ENCODE results near the gene CDC42BPA. TPM values are rescaled to one million over a fixed set of nuclear protein-coding genes. Genes with fewer than 3 reads are reported as not detected.
A peak's percentile ranks its signal among the peaks of the same experiment; 100 is the strongest.

CDC42BPA gene
- polyA plus RNA-seq, 4 donors: 10.8 to 19.9 (median 13.8) TPM

DNA sequence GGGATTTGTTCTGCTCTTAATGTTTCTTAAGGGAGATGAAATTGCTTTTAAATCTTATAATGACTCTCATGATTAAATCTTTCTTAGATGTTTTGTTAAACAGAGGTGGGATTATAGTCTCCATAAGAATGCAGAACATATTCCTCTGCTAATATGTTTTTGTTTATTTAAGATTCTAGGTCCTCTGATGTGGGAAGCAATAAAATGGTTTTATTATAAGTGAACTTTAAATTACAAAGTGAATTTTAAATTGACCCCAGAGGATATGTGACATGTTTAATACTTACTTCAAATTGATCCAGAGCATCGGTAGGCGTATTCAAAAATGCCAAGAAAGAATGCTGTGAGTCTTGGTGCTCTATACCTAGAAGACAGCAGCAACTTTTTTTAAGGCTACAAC lies 248.8 kb downstream of the CDC42BPA start:
- Histone ChIP-seq H3K27me3 (ENCODE audit: control insufficient read depth in 3 of 3, insufficient read depth in 3 of 3, low read length in 3 of 3) (no peaks in the 10 kb centered on the region), H3K9me3 (ENCODE audit: control insufficient read depth in 2 of 2, insufficient read depth in 1 of 2, low read depth in 1 of 2, low read length in 1 of 2) (no peaks in the 10 kb centered on the region), H3K27ac (ENCODE audit: low read depth in 1 of 3, low read length in 2 of 3) (no peak overlapping the region), H3K4me1 (ENCODE audit: control insufficient read depth in 3 of 3, insufficient read depth in 2 of 3, low read depth in 1 of 3, low read length in 2 of 3) (no peaks in the 10 kb centered on the region), H3K4me3 (ENCODE audit: low read depth in 1 of 3, low read length in 3 of 3) (no peak overlapping the region), H3K36me3 (ENCODE audit: control insufficient read depth in 3 of 3, insufficient read depth in 2 of 3, low read depth in 1 of 3, low read length in 3 of 3) (peaks cover 0 to 7% (median 4%) of the 10 kb centered on the region in 3 donors)
- DNase-seq (no peak), FAIRE-seq (peak; percentile 39)
- WGBS, 3 donors: 77 to 83% (median 83%) methylated on average over 2 of the region's 2 CpGs

DNA sequence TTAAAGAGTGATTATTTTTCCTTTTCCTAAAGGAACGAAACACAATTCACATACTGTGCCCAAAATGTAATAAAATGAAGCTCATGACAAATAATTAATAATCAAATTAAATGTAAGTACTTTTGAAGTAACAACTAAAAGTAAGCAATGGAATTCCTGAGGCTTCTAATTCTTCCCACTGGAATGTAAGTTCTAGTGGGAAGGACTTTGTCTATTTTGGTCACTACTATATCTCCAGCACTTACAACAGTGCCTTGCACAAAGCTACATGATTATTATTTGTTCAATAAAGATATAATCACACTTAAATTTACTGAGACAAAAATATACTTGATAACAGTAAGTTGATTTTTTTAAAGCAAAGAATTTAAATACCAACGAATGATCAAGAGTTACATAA lies 249.4 kb downstream of the CDC42BPA start:
- H3K36me3 ChIP-seq (ENCODE audit: control insufficient read depth in 3 of 3, insufficient read depth in 2 of 3, low read depth in 1 of 3, low read length in 3 of 3): peaks cover 0 to 7% (median 6%) of the 10 kb centered on the region in 3 donors
- H3K4me3 ChIP-seq (ENCODE audit: low read depth in 1 of 3, low read length in 3 of 3): no peak overlapping the region
- DNase-seq (no peak), FAIRE-seq (peak; percentile 26)
- no peak overlapping the region for H3K27ac ChIP-seq (ENCODE audit: low read depth in 1 of 3, low read length in 2 of 3)
- WGBS, 3 donors: 68 to 73% (median 69%) methylated on average over 2 of the region's 2 CpGs
- no peaks in the 10 kb centered on the region for H3K27me3 ChIP-seq (ENCODE audit: control insufficient read depth in 3 of 3, insufficient read depth in 3 of 3, low read length in 3 of 3)
- no peaks in the 10 kb centered on the region for H3K9me3 ChIP-seq (ENCODE audit: control insufficient read depth in 2 of 2, insufficient read depth in 1 of 2, low read depth in 1 of 2, low read length in 1 of 2)
- H3K4me1 ChIP-seq (ENCODE audit: control insufficient read depth in 3 of 3, insufficient read depth in 2 of 3, low read depth in 1 of 3, low read length in 2 of 3): no peaks in the 10 kb centered on the region

DNA sequence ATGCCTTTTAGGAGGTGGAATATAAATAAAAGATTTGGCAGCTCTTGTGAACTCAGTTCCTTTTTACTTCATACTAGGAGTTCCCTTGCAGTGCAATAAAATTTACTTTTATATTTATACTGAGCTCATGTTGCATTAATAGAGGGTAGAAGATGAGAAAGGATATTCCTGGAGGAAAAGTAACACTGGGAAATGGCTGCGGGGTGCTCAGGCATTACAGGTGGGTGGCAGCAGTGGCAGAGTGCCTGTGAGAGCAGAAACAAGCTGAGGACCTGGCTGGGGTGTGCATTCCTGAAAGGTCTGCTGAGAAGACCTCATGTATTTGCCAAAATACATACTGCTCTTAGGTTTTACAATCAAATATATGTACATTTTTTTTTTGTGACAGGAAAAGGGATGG lies 251.3 kb downstream of the CDC42BPA start:
- WGBS, 3 donors: 88 to 96% (median 92%) methylated on average over 1 of the region's 1 CpG
- DNase-seq (no peak), FAIRE-seq (no peak)

DNA sequence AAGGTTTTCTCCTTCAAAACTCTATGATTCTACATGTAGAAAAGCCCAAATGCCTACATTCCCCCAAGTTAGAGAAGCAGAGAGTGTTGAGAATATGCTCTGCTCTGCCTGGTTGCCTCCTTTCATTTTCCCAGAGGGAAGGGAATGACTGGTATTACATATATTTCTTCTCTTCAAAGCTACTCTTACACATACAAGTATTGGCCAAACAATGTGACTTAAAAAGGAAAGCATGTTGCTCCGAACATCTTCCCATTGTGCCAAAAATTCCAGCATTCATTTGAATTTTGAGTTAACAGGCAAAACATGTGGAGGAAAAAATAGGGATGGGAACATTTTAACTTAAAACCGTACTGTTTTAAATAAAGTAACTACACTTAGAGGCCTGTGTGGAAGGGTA lies 253.0 kb downstream of the CDC42BPA start:
- no peak for FAIRE-seq
- Histone ChIP-seq H3K36me3 (ENCODE audit: control insufficient read depth in 3 of 3, insufficient read depth in 2 of 3, low read depth in 1 of 3, low read length in 3 of 3) (peaks cover 0 to 7% (median 4%) of the 10 kb centered on the region in 3 donors), H3K27me3 (ENCODE audit: control insufficient read depth in 3 of 3, insufficient read depth in 3 of 3, low read length in 3 of 3) (no peaks in the 10 kb centered on the region), H3K9me3 (ENCODE audit: control insufficient read depth in 2 of 2, insufficient read depth in 1 of 2, low read depth in 1 of 2, low read length in 1 of 2) (no peaks in the 10 kb centered on the region), H3K27ac (ENCODE audit: low read depth in 1 of 3, low read length in 2 of 3) (no peak overlapping the region), H3K4me1 (ENCODE audit: control insufficient read depth in 3 of 3, insufficient read depth in 2 of 3, low read depth in 1 of 3, low read length in 2 of 3) (no peaks in the 10 kb centered on the region), H3K4me3 (ENCODE audit: low read depth in 1 of 3, low read length in 3 of 3) (no peak overlapping the region)
- DNase-seq: no peak
- 82 to 92% (median 92%) methylated on average over 2 of the region's 2 CpGs for WGBS, 3 donors

More for the DNA sequence above, 251.3 kb downstream of the CDC42BPA start:
- no peaks in the 10 kb centered on the region for H3K27me3 ChIP-seq (ENCODE audit: control insufficient read depth in 3 of 3, insufficient read depth in 3 of 3, low read length in 3 of 3)
- no peaks in the 10 kb centered on the region for H3K9me3 ChIP-seq (ENCODE audit: control insufficient read depth in 2 of 2, insufficient read depth in 1 of 2, low read depth in 1 of 2, low read length in 1 of 2)
- H3K36me3 ChIP-seq (ENCODE audit: control insufficient read depth in 3 of 3, insufficient read depth in 2 of 3, low read depth in 1 of 3, low read length in 3 of 3): peaks cover 0 to 7% (median 4%) of the 10 kb centered on the region in 3 donors
- H3K27ac ChIP-seq (ENCODE audit: low read depth in 1 of 3, low read length in 2 of 3): no peak overlapping the region
- H3K4me3 ChIP-seq (ENCODE audit: low read depth in 1 of 3, low read length in 3 of 3): no peak overlapping the region
- H3K4me1 ChIP-seq (ENCODE audit: control insufficient read depth in 3 of 3, insufficient read depth in 2 of 3, low read depth in 1 of 3, low read length in 2 of 3): no peaks in the 10 kb centered on the region

DNA sequence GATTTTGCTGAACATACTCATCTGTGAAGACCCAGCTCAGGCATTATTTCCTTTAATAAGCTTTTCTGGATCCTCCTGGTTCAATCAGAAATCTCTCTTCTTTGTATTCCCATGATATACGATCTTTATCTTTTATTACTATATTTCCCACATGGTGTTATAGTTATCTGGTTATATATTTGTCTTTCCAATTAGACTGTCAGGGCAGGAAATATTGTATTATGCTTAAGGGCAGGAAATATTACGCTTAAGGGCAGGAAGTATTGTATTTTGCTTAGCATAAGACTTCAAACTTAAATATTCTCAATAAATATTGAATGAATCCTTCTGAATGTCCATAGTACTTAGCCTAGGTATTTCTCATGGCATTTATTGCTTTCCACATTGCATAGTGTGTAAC lies 256.0 kb downstream of the CDC42BPA start:
- H3K9me3 ChIP-seq (ENCODE audit: control insufficient read depth in 2 of 2, insufficient read depth in 1 of 2, low read depth in 1 of 2, low read length in 1 of 2): no peaks in the 10 kb centered on the region
- no peaks in the 10 kb centered on the region for H3K27me3 ChIP-seq (ENCODE audit: control insufficient read depth in 3 of 3, insufficient read depth in 3 of 3, low read length in 3 of 3)
- no peaks in the 10 kb centered on the region for H3K4me1 ChIP-seq (ENCODE audit: control insufficient read depth in 3 of 3, insufficient read depth in 2 of 3, low read depth in 1 of 3, low read length in 2 of 3)
- FAIRE-seq (no peak), DNase-seq (no peak)
- no peak overlapping the region for H3K27ac ChIP-seq (ENCODE audit: low read depth in 1 of 3, low read length in 2 of 3)
- peaks cover 0 to 7% (median 6%) of the 10 kb centered on the region in 3 donors for H3K36me3 ChIP-seq (ENCODE audit: control insufficient read depth in 3 of 3, insufficient read depth in 2 of 3, low read depth in 1 of 3, low read length in 3 of 3)
- WGBS, 3 donors: 76 to 84% (median 78%) methylated on average over 2 of the region's 2 CpGs
- no peak overlapping the region for H3K4me3 ChIP-seq (ENCODE audit: low read depth in 1 of 3, low read length in 3 of 3)

DNA sequence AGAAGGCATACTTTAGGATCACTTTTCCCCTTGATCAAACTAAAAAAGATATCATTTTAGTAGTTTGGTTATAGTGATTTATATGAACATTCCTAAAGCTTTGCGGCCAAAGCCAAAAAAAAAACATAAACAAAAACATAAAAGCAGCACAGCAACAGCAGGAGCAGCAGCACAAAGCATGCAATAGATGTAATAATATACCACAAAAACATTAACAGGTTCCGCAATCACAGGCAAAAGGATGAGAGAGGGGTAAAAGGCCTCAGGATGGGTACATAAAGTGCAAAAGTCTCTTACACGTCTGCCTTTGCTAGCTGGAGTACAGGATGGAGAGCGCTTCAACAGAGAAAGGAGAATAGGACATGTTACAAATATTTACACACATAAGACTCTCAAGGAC lies 259.2 kb downstream of the CDC42BPA start:
- FAIRE-seq (peak; percentile 76), DNase-seq (no peak)
- Histone ChIP-seq H3K4me1 (ENCODE audit: control insufficient read depth in 3 of 3, insufficient read depth in 2 of 3, low read depth in 1 of 3, low read length in 2 of 3) (no peaks in the 10 kb centered on the region), H3K27ac (ENCODE audit: low read depth in 1 of 3, low read length in 2 of 3) (no peak overlapping the region), H3K36me3 (ENCODE audit: control insufficient read depth in 3 of 3, insufficient read depth in 2 of 3, low read depth in 1 of 3, low read length in 3 of 3) (peaks cover 0 to 2% (median 0%) of the 10 kb centered on the region in 3 donors), H3K4me3 (ENCODE audit: low read depth in 1 of 3, low read length in 3 of 3) (no peak overlapping the region), H3K9me3 (ENCODE audit: control insufficient read depth in 2 of 2, insufficient read depth in 1 of 2, low read depth in 1 of 2, low read length in 1 of 2) (no peaks in the 10 kb centered on the region), H3K27me3 (ENCODE audit: control insufficient read depth in 3 of 3, insufficient read depth in 3 of 3, low read length in 3 of 3) (no peaks in the 10 kb centered on the region)
- 82 to 93% (median 92%) methylated on average over 4 of the region's 4 CpGs for WGBS, 3 donors

DNA sequence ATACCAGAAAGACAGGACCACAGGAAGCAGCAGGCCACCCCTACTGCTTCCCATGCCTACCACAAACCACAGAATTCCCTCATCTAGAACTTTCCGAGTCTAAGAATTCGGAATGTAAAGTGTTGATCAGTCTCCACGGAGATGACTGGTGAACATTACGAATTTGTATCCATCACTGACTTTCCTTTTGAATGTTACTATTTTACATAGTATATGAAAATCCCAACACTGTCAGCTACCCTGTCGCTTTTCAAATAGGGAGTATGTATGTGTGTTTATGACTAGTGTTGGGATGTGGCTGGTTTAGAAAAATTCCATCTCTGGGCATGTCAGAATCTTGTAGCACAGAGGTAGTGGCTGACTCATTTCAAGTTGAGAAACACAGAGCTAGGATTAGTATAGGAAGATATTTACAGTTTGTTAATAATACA lies 260.0 kb downstream of the CDC42BPA start:
- H3K4me1 ChIP-seq (ENCODE audit: control insufficient read depth in 3 of 3, insufficient read depth in 2 of 3, low read depth in 1 of 3, low read length in 2 of 3): no peaks in the 10 kb centered on the region
- no peaks in the 10 kb centered on the region for H3K27me3 ChIP-seq (ENCODE audit: control insufficient read depth in 3 of 3, insufficient read depth in 3 of 3, low read length in 3 of 3)
- H3K36me3 ChIP-seq (ENCODE audit: control insufficient read depth in 3 of 3, insufficient read depth in 2 of 3, low read depth in 1 of 3, low read length in 3 of 3): peaks cover 0 to 2% (median 0%) of the 10 kb centered on the region in 3 donors
- H3K4me3 ChIP-seq (ENCODE audit: low read depth in 1 of 3, low read length in 3 of 3): no peak overlapping the region
- no peak overlapping the region for H3K27ac ChIP-seq (ENCODE audit: low read depth in 1 of 3, low read length in 2 of 3)
- WGBS, 3 donors: 90 to 97% (median 95%) methylated on average over 5 of the region's 5 CpGs
- no peaks in the 10 kb centered on the region for H3K9me3 ChIP-seq (ENCODE audit: control insufficient read depth in 2 of 2, insufficient read depth in 1 of 2, low read depth in 1 of 2, low read length in 1 of 2)
- no peak for FAIRE-seq
- no peak for DNase-seq

DNA sequence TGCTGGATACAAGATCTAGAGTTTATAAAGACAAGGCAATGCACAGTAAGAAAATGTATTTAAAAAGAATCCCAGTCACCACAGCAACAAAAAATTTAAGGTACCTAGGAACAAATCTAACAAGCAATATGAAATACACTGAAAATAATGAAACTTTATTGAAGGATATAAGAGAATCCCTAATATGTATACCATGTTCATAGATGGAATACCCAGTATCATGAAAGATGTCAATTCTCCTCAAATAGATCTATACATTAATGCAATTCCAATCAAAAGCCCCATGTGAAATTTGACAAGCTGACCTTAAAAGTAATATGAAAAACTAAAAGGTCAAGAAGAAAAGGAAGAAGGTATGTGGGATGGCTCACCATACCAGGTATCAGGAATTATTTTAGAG lies 269.0 kb downstream of the CDC42BPA start:
- Histone ChIP-seq H3K4me1 (ENCODE audit: control insufficient read depth in 3 of 3, insufficient read depth in 2 of 3, low read depth in 1 of 3, low read length in 2 of 3) (no peaks in the 10 kb centered on the region), H3K4me3 (ENCODE audit: low read depth in 1 of 3, low read length in 3 of 3) (no peak overlapping the region), H3K27ac (ENCODE audit: low read depth in 1 of 3, low read length in 2 of 3) (no peak overlapping the region), H3K27me3 (ENCODE audit: control insufficient read depth in 3 of 3, insufficient read depth in 3 of 3, low read length in 3 of 3) (no peaks in the 10 kb centered on the region), H3K36me3 (ENCODE audit: control insufficient read depth in 3 of 3, insufficient read depth in 2 of 3, low read depth in 1 of 3, low read length in 3 of 3) (peaks cover 0 to 4% (median 2%) of the 10 kb centered on the region in 3 donors), H3K9me3 (ENCODE audit: control insufficient read depth in 2 of 2, insufficient read depth in 1 of 2, low read depth in 1 of 2, low read length in 1 of 2) (no peaks in the 10 kb centered on the region)
- no peak for DNase-seq
- FAIRE-seq: no peak

DNA sequence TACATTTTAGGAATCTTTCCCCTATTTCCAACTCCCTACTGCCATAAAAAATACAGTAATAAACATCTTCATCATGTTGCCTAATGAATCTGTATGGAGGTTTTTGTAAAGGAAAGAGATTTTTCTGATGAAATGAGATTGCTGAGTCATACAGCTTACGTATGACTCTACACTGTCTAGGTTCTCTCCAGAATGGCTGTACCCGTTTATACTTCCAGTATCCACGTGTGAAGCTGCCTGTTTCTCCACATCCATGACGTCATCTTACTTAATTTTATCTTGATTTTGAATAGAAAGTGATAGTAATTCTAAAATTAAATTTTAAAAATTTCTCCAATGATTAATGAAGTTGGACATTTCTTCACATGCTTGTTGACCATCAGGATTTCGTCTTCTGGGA lies 274.5 kb downstream of the CDC42BPA start:
- H3K27me3 ChIP-seq (ENCODE audit: control insufficient read depth in 3 of 3, insufficient read depth in 3 of 3, low read length in 3 of 3): no peaks in the 10 kb centered on the region
- H3K36me3 ChIP-seq (ENCODE audit: control insufficient read depth in 3 of 3, insufficient read depth in 2 of 3, low read depth in 1 of 3, low read length in 3 of 3): peaks cover 0 to 7% (median 5%) of the 10 kb centered on the region in 3 donors
- DNase-seq (no peak), FAIRE-seq (no peak)
- H3K4me3 ChIP-seq (ENCODE audit: low read depth in 1 of 3, low read length in 3 of 3): no peak overlapping the region
- WGBS, 3 donors: 76 to 81% (median 80%) methylated on average over 5 of the region's 5 CpGs
- no peaks in the 10 kb centered on the region for H3K9me3 ChIP-seq (ENCODE audit: control insufficient read depth in 2 of 2, insufficient read depth in 1 of 2, low read depth in 1 of 2, low read length in 1 of 2)
- no peak overlapping the region for H3K27ac ChIP-seq (ENCODE audit: low read depth in 1 of 3, low read length in 2 of 3)
- no peaks in the 10 kb centered on the region for H3K4me1 ChIP-seq (ENCODE audit: control insufficient read depth in 3 of 3, insufficient read depth in 2 of 3, low read depth in 1 of 3, low read length in 2 of 3)
